ENCODE measurements around the gene CD2AP.
"Not testable (repeated sequence)": the region's sequence is repeated elsewhere in the genome, so short reads cannot be mapped to it uniquely, and the experiment has no call there.

The CD2AP gene

GRCh38 chr6:47438481-47439347 is 38.9 kb upstream of the CD2AP start:
- no peak for TF ChIP-seq Cebpa-rat (IDR thresholded peaks at IDR 0.05)
- peaks cover 0 to 38% (median 7%) of the 10 kb centered on the region in 10 experiments; a peak in 11 of 20 replicates for H3K4me1 ChIP-seq
- H3K4me3 ChIP-seq, result no peak overlapping the region
- no peaks in the 10 kb centered on the region; a peak in 2 of 22 replicates for H4K20me1 ChIP-seq
- 0 out of 22 replicates have a peak overlapping the region, but pooled peaks of 1 of the 11 experiments have one; percentile 10 for H3K27ac ChIP-seq
- no peaks in the 10 kb centered on the region for H3K36me3 ChIP-seq
- no peak overlapping the region for H3K9ac ChIP-seq
- peaks cover 0 to 16% (median 0%) of the 10 kb centered on the region in 11 experiments; a peak in 2 of 22 replicates for H3K27me3 ChIP-seq
- H3K9me3 ChIP-seq (replicated peaks in 1 of 11), result peaks cover 0 to 13% (median 2%) of the 10 kb centered on the region in 11 experiments; a peak in 16 of 22 replicates
- peak overlapping the region in 5 of 11 experiments; percentile 23 to 86 (median 58); a peak in 10 of 22 replicates for H3K4me2 ChIP-seq

- peaks cover 1 to 19% (median 8%) of the 10 kb centered on the region in 11 experiments; a peak in 17 of 22 replicates for H3K9me3 ChIP-seq (replicated peaks in 1 of 11)
- no peak overlapping the region for H3K27ac ChIP-seq
- H3K4me3 ChIP-seq, result no peak overlapping the region
- no peaks in the 10 kb centered on the region for H3K36me3 ChIP-seq
- peak overlapping the region in 5 of 11 experiments; percentile 23 to 86 (median 58); a peak in 10 of 22 replicates for H3K4me2 ChIP-seq
- no peaks in the 10 kb centered on the region; a peak in 2 of 22 replicates for H4K20me1 ChIP-seq
- H3K27me3 ChIP-seq, result peaks cover 0 to 16% (median 0%) of the 10 kb centered on the region in 11 experiments; a peak in 2 of 22 replicates
- TF ChIP-seq Cebpa-rat (IDR thresholded peaks at IDR 0.05), result no peak
- no peak overlapping the region for H3K9ac ChIP-seq
- H3K4me1 ChIP-seq, result peaks cover 0 to 38% (median 7%) of the 10 kb centered on the region in 10 experiments; a peak in 11 of 20 replicates
Measured at GRCh38 chr6:47439348-47439668, 38.3 kb upstream of the CD2AP start.

- no peak for TF ChIP-seq Cebpa-rat (IDR thresholded peaks at IDR 0.05)
- Histone ChIP-seq H3K9me3 (replicated peaks in 1 of 11) (peaks cover 13 to 23% (median 19%) of the 10 kb centered on the region in 11 experiments; a peak in 19 of 22 replicates), H3K9ac (no peak overlapping the region), H4K20me1 (no peaks in the 10 kb centered on the region; a peak in 2 of 22 replicates), H3K4me1 (peaks cover 0 to 38% (median 7%) of the 10 kb centered on the region in 10 experiments; a peak in 11 of 20 replicates), H3K27ac (no peak overlapping the region), H3K4me3 (no peak overlapping the region), H3K27me3 (peaks cover 0 to 18% (median 0%) of the 10 kb centered on the region in 11 experiments; a peak in 2 of 22 replicates), H3K36me3 (no peaks in the 10 kb centered on the region), H3K4me2 (no peak overlapping the region)
Measured at GRCh38 chr6:47440719-47441118, 36.9 kb upstream of the CD2AP start.

- H3K4me3 ChIP-seq, H3K4me2 ChIP-seq: not testable (repeated sequence)
- peaks cover 13 to 25% (median 19%) of the 10 kb centered on the region in 11 experiments; a peak in 19 of 22 replicates for H3K9me3 ChIP-seq (replicated peaks in 1 of 11)
Measured at GRCh38 chr6:47444964-47445363, 32.6 kb upstream of the CD2AP start.

GRCh38 chr6:47446669-47447330 is 30.8 kb upstream of the CD2AP start:
- Histone ChIP-seq H3K4me2 (no peak overlapping the region), H3K9me3 (replicated peaks in 1 of 11) (peaks cover 13 to 25% (median 19%) of the 10 kb centered on the region in 11 experiments; a peak in 19 of 22 replicates), H3K9ac (no peak overlapping the region), H3K4me1 (no peaks in the 10 kb centered on the region), H3K4me3 (no peak overlapping the region), H3K27me3 (peaks cover 0 to 5% (median 0%) of the 10 kb centered on the region in 11 experiments; a peak in 2 of 22 replicates), H3K36me3 (no peaks in the 10 kb centered on the region), H4K20me1 (no peaks in the 10 kb centered on the region), H3K27ac (no peak overlapping the region)
- no peak for TF ChIP-seq Cebpa-rat (IDR thresholded peaks at IDR 0.05)

More at GRCh38 chr6:47444964-47445363, 32.6 kb upstream of the CD2AP start:
- not testable (repeated sequence) for H3K9ac ChIP-seq, H4K20me1 ChIP-seq, H3K4me1 ChIP-seq, H3K36me3 ChIP-seq, H3K27ac ChIP-seq
- H3K27me3 ChIP-seq, result peaks cover 0 to 13% (median 0%) of the 10 kb centered on the region in 11 experiments; a peak in 3 of 22 replicates

GRCh38 chr6:47447722-47448121 is 29.9 kb upstream of the CD2AP start:
- H3K9me3 ChIP-seq (replicated peaks in 1 of 11), result peaks cover 13 to 25% (median 19%) of the 10 kb centered on the region in 11 experiments; a peak in 19 of 22 replicates
- no peaks in the 10 kb centered on the region for H3K4me1 ChIP-seq
- no peak for TF ChIP-seq Cebpa-rat (IDR thresholded peaks at IDR 0.05)
- no peaks in the 10 kb centered on the region for H4K20me1 ChIP-seq
- no peak overlapping the region for H3K4me2 ChIP-seq
- no peaks in the 10 kb centered on the region for H3K36me3 ChIP-seq
- H3K9ac ChIP-seq, result no peak overlapping the region
- H3K27ac ChIP-seq, result no peak overlapping the region
- H3K4me3 ChIP-seq, result no peak overlapping the region
- peaks cover 0 to 5% (median 0%) of the 10 kb centered on the region in 11 experiments; a peak in 2 of 22 replicates for H3K27me3 ChIP-seq

- H3K27ac ChIP-seq, result no peak overlapping the region
- H3K4me2 ChIP-seq, result no peak overlapping the region
- no peaks in the 10 kb centered on the region; a peak in 1 of 22 replicates for H3K27me3 ChIP-seq
- no peak for TF ChIP-seq Cebpa-rat (IDR thresholded peaks at IDR 0.05)
- no peaks in the 10 kb centered on the region for H4K20me1 ChIP-seq
- no peaks in the 10 kb centered on the region for H3K4me1 ChIP-seq
- H3K9ac ChIP-seq, result no peak overlapping the region
- no peaks in the 10 kb centered on the region for H3K36me3 ChIP-seq
- H3K4me3 ChIP-seq, result no peak overlapping the region
- no peaks in the 10 kb centered on the region for H3K9me3 ChIP-seq (replicated peaks in 1 of 11)
Measured at GRCh38 chr6:47451162-47451561, 26.4 kb upstream of the CD2AP start.

- Histone ChIP-seq H3K27ac (no peak overlapping the region), H3K9me3 (replicated peaks in 1 of 11) (no peaks in the 10 kb centered on the region), H3K4me1 (no peaks in the 10 kb centered on the region), H3K4me3 (no peak overlapping the region), H3K27me3 (no peaks in the 10 kb centered on the region), H3K4me2 (no peak overlapping the region), H3K9ac (no peak overlapping the region), H4K20me1 (no peaks in the 10 kb centered on the region), H3K36me3 (no peaks in the 10 kb centered on the region)
- no peak for TF ChIP-seq Cebpa-rat (IDR thresholded peaks at IDR 0.05)
Measured at GRCh38 chr6:47452899-47453298, 24.7 kb upstream of the CD2AP start.

- Histone ChIP-seq H3K36me3 (no peaks in the 10 kb centered on the region), H3K4me1 (no peaks in the 10 kb centered on the region), H3K4me3 (no peak overlapping the region), H4K20me1 (no peaks in the 10 kb centered on the region), H3K27me3 (no peaks in the 10 kb centered on the region), H3K27ac (no peak overlapping the region), H3K9ac (no peak overlapping the region), H3K4me2 (no peak overlapping the region), H3K9me3 (replicated peaks in 1 of 11) (no peaks in the 10 kb centered on the region)
- TF ChIP-seq Cebpa-rat (IDR thresholded peaks at IDR 0.05), result no peak
Measured at GRCh38 chr6:47453372-47453936, 24.1 kb upstream of the CD2AP start.
